Gastroesophageal sphincter (tissue), 3 donors: ENCODE measurements around the gene ELMO1.

Experiments
- POLR2A ChIP-seq, 2 donors: fragments of 450-650 bp; IDR thresholded peaks; one replicate each; pipeline ENCODE4 v1.6.1; 2017; ENCODE audit warnings: antibody characterized with exemption in 2 of 2, mild to moderate bottlenecking in 2 of 2, moderate library complexity in 1 of 2
- POLR2AphosphoS5 ChIP-seq: sonication (generic); formaldehyde crosslinking; IDR thresholded peaks from one replicate; pipeline ENCODE4 v1.6.1; 2017; ENCODE audit warnings: antibody characterized with exemption
- TF ChIP-seq, protein P1 (sequence below), 4 experiments: fragments of 200-600 bp in 2 of 4; fragments of 450-650 bp in 2 of 4; sonication (generic) in 1 of 4; IDR thresholded peaks; one replicate each; pipeline ENCODE4 v1.5.1; 2017 to 2019; ENCODE audit warnings: antibody characterized with exemption in 4 of 4, mild to moderate bottlenecking in 2 of 4, moderate library complexity in 2 of 4

GRCh38 chr7:36925691-36926090, 523.0 kb downstream of the ELMO1 start:
- TF ChIP-seq POLR2A (IDR thresholded peaks at IDR 0.05) (no peak), POLR2AphosphoS5 (no peak)
- TF ChIP-seq, protein P1, sequence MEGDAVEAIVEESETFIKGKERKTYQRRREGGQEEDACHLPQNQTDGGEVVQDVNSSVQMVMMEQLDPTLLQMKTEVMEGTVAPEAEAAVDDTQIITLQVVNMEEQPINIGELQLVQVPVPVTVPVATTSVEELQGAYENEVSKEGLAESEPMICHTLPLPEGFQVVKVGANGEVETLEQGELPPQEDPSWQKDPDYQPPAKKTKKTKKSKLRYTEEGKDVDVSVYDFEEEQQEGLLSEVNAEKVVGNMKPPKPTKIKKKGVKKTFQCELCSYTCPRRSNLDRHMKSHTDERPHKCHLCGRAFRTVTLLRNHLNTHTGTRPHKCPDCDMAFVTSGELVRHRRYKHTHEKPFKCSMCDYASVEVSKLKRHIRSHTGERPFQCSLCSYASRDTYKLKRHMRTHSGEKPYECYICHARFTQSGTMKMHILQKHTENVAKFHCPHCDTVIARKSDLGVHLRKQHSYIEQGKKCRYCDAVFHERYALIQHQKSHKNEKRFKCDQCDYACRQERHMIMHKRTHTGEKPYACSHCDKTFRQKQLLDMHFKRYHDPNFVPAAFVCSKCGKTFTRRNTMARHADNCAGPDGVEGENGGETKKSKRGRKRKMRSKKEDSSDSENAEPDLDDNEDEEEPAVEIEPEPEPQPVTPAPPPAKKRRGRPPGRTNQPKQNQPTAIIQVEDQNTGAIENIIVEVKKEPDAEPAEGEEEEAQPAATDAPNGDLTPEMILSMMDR (IDR thresholded peaks at IDR 0.05) = no peak
